ENCODE data around the gene HS6ST1. TPM values are rescaled to one million over a fixed set of nuclear protein-coding genes. Genes with fewer than 3 reads are reported as not detected.

Gene HS6ST1
- total RNA-seq, 1 donor from 2014 or later, result 33.1 TPM

- H3K27ac Mint-ChIP-seq (ENCODE audit: unreplicated experiment), result no peak overlapping the region
- DNase-seq (ENCODE audit: low spot score), result no peak
- TF ChIP-seq CTCF (IDR thresholded peaks at IDR 0.05), result no peak
- H3K4me3 Mint-ChIP-seq (ENCODE audit: unreplicated experiment), result no peak overlapping the region
- H3K36me3 Mint-ChIP-seq (ENCODE audit: low read depth), result no peaks in the 10 kb centered on the region
- no peaks in the 10 kb centered on the region for H3K27me3 Mint-ChIP-seq (ENCODE audit: low read depth)
- H3K4me1 Mint-ChIP-seq (ENCODE audit: low read depth), result peaks cover 64% of the 10 kb centered on the region
- H3K9me3 Mint-ChIP-seq (ENCODE audit: low read depth), result no peaks in the 10 kb centered on the region
Measured at GRCh38 chr2:128364441-128364911, 45.8 kb upstream of the HS6ST1 start.

- H3K27ac Mint-ChIP-seq (ENCODE audit: unreplicated experiment), result peak overlapping the region; percentile 20
- DNase-seq (ENCODE audit: low spot score), result no peak
Measured at GRCh38 chr2:128363934-128364361, 45.3 kb upstream of the HS6ST1 start.

GRCh38 chr2:128362889-128363228, 44.2 kb upstream of the HS6ST1 start:
- peak overlapping the region; percentile 95 for H3K27ac Mint-ChIP-seq (ENCODE audit: unreplicated experiment)
- no peak for DNase-seq (ENCODE audit: low spot score)
- no peak for TF ChIP-seq CTCF (IDR thresholded peaks at IDR 0.05)
- H3K27me3 Mint-ChIP-seq (ENCODE audit: low read depth), result no peaks in the 10 kb centered on the region
- no peak overlapping the region for H3K4me3 Mint-ChIP-seq (ENCODE audit: unreplicated experiment)
- no peaks in the 10 kb centered on the region for H3K36me3 Mint-ChIP-seq (ENCODE audit: low read depth)
- H3K4me1 Mint-ChIP-seq (ENCODE audit: low read depth), result peaks cover 55% of the 10 kb centered on the region
- no peaks in the 10 kb centered on the region for H3K9me3 Mint-ChIP-seq (ENCODE audit: low read depth)

More at GRCh38 chr2:128363934-128364361, 45.3 kb upstream of the HS6ST1 start:
- Mint-ChIP-seq H3K9me3 (ENCODE audit: low read depth) (no peaks in the 10 kb centered on the region), H3K4me1 (ENCODE audit: low read depth) (peaks cover 58% of the 10 kb centered on the region), H3K27me3 (ENCODE audit: low read depth) (no peaks in the 10 kb centered on the region), H3K36me3 (ENCODE audit: low read depth) (no peaks in the 10 kb centered on the region), H3K4me3 (ENCODE audit: unreplicated experiment) (no peak overlapping the region)
- TF ChIP-seq CTCF (IDR thresholded peaks at IDR 0.05), result no peak

GRCh38 chr2:128362176-128362888, 43.7 kb upstream of the HS6ST1 start:
- Mint-ChIP-seq H3K4me1 (ENCODE audit: low read depth) (peaks cover 55% of the 10 kb centered on the region), H3K4me3 (ENCODE audit: unreplicated experiment) (no peak overlapping the region)
- TF ChIP-seq CTCF (IDR thresholded peaks at IDR 0.05), result no peak

GRCh38 chr2:128361376-128362131, 42.9 kb upstream of the HS6ST1 start:
- Mint-ChIP-seq H3K27ac (ENCODE audit: unreplicated experiment) (peak overlapping the region; percentile 95), H3K9me3 (ENCODE audit: low read depth) (peaks cover 3% of the 10 kb centered on the region), H3K27me3 (ENCODE audit: low read depth) (no peaks in the 10 kb centered on the region), H3K4me3 (ENCODE audit: unreplicated experiment) (no peak overlapping the region), H3K4me1 (ENCODE audit: low read depth) (peaks cover 49% of the 10 kb centered on the region), H3K36me3 (ENCODE audit: low read depth) (no peaks in the 10 kb centered on the region)
- TF ChIP-seq CTCF (IDR thresholded peaks at IDR 0.05), result no peak
- no peak for DNase-seq (ENCODE audit: low spot score)

More at GRCh38 chr2:128362176-128362888, 43.7 kb upstream of the HS6ST1 start:
- Mint-ChIP-seq H3K27ac (ENCODE audit: unreplicated experiment) (peak overlapping the region; percentile 95), H3K36me3 (ENCODE audit: low read depth) (no peaks in the 10 kb centered on the region), H3K27me3 (ENCODE audit: low read depth) (no peaks in the 10 kb centered on the region), H3K9me3 (ENCODE audit: low read depth) (no peaks in the 10 kb centered on the region)
- no peak for DNase-seq (ENCODE audit: low spot score)
